Measurements from ENCODE around the gene EIF5AL1.

- no peak for TF ChIP-seq CTCF (IDR thresholded peaks at IDR 0.05; ENCODE audit: low read depth, low read length)
- TF ChIP-seq EZH2phosphoT487 (IDR thresholded peaks at IDR 0.05; ENCODE audit: low read depth), result no peak
These were observed 6.5 kb upstream of the EIF5AL1 start for GRCh38 chr10:79505829-79506228.

Measured in OCI-LY3 (cell line).